Ishikawa (cell line): ENCODE results near the gene VRK2.

Source experiments
- CEBPB ChIP-seq: IDR thresholded peaks from 2 replicates; pipeline ENCODE4 v1.6.1; 2012
- CREB1 ChIP-seq: IDR thresholded peaks from 2 replicates; pipeline ENCODE4 v1.6.1; 2012; ENCODE audit warnings: low read depth
- EGR1 ChIP-seq: IDR thresholded peaks from 2 replicates; pipeline ENCODE4 v1.6.1; 2012
- EP300 ChIP-seq: IDR thresholded peaks from 2 replicates; pipeline ENCODE4 v1.6.1; 2012; ENCODE audit warnings: borderline replicate concordance
- FOXM1 ChIP-seq: IDR thresholded peaks from 2 replicates; pipeline ENCODE4 v1.6.1; 2012; ENCODE audit warnings: low read depth, borderline replicate concordance
- RAD21 ChIP-seq: IDR thresholded peaks from 2 replicates; pipeline ENCODE4 v1.6.1; 2012; ENCODE audit warnings: low read depth
- TAF1 ChIP-seq: IDR thresholded peaks from 2 replicates; pipeline ENCODE4 v1.6.1; 2012; ENCODE audit warnings: low read depth, mild to moderate bottlenecking
- TEAD4 ChIP-seq: IDR thresholded peaks from 2 replicates; pipeline ENCODE4 v1.6.1; 2012
- YY1 ChIP-seq: IDR thresholded peaks from 2 replicates; pipeline ENCODE4 v1.6.1; 2012; ENCODE audit warnings: low read depth
- ZBTB7A ChIP-seq: IDR thresholded peaks from 2 replicates; pipeline ENCODE4 v1.6.1; 2012; ENCODE audit warnings: low read depth
- TF ChIP-seq, protein P1 (sequence below): IDR thresholded peaks from 2 replicates; pipeline ENCODE4 v1.6.1; 2012
- TF ChIP-seq, protein P2 (sequence below): IDR thresholded peaks from 2 replicates; pipeline ENCODE4 v1.6.1; 2012; ENCODE audit warnings: low read depth, mild to moderate bottlenecking
- TF ChIP-seq, protein P3 (sequence below): IDR thresholded peaks from 2 replicates; pipeline ENCODE4 v1.6.1; 2012

DNA sequence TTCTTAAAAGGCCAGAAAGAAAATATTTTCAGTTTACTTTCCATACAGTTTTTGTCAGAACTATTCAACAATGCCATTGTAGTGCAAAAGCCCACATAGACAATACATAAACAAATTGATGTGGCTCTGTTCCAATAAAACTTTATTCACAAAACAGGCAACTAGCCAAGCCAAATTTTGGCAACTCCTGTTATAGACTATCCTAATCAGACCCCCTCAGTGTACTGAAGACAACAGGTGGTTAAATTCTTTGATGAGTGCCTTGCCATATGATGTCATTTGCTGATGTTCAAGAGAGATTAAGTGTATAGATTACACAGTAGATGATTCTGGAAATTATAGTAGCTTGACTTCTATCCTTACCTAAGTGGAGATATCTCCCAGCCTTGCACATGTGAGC, 111.1 kb downstream of the VRK2 start:
- TF ChIP-seq RAD21 (no peak), CEBPB (no peak), CREB1 (no peak), EGR1 (no peak), YY1 (no peak), EP300 (no peak), TEAD4 (no peak), TAF1 (no peak), ZBTB7A (no peak), FOXM1 (no peak)
- TF ChIP-seq, protein P1, sequence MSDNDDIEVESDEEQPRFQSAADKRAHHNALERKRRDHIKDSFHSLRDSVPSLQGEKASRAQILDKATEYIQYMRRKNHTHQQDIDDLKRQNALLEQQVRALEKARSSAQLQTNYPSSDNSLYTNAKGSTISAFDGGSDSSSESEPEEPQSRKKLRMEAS, result no peak
- TF ChIP-seq, protein P2, sequence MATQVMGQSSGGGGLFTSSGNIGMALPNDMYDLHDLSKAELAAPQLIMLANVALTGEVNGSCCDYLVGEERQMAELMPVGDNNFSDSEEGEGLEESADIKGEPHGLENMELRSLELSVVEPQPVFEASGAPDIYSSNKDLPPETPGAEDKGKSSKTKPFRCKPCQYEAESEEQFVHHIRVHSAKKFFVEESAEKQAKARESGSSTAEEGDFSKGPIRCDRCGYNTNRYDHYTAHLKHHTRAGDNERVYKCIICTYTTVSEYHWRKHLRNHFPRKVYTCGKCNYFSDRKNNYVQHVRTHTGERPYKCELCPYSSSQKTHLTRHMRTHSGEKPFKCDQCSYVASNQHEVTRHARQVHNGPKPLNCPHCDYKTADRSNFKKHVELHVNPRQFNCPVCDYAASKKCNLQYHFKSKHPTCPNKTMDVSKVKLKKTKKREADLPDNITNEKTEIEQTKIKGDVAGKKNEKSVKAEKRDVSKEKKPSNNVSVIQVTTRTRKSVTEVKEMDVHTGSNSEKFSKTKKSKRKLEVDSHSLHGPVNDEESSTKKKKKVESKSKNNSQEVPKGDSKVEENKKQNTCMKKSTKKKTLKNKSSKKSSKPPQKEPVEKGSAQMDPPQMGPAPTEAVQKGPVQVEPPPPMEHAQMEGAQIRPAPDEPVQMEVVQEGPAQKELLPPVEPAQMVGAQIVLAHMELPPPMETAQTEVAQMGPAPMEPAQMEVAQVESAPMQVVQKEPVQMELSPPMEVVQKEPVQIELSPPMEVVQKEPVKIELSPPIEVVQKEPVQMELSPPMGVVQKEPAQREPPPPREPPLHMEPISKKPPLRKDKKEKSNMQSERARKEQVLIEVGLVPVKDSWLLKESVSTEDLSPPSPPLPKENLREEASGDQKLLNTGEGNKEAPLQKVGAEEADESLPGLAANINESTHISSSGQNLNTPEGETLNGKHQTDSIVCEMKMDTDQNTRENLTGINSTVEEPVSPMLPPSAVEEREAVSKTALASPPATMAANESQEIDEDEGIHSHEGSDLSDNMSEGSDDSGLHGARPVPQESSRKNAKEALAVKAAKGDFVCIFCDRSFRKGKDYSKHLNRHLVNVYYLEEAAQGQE, result no peak
- TF ChIP-seq, protein P3, sequence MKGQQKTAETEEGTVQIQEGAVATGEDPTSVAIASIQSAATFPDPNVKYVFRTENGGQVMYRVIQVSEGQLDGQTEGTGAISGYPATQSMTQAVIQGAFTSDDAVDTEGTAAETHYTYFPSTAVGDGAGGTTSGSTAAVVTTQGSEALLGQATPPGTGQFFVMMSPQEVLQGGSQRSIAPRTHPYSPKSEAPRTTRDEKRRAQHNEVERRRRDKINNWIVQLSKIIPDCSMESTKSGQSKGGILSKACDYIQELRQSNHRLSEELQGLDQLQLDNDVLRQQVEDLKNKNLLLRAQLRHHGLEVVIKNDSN, result no peak
